OCI-LY3 (cell line): ENCODE results near the gene DOC2A.

Experiments
- CTCF ChIP-seq: fragments of 200-600, 300-600 bp; sonication (generic); IDR thresholded peaks from 2 replicates; pipeline ENCODE4 v1.5.1; 2014; ENCODE audit warnings: antibody characterized with exemption, low read length, low read depth
- EZH2phosphoT487 ChIP-seq: fragments of 200-600 bp; shearing (Covaris generic); IDR thresholded peaks from 2 replicates; pipeline ENCODE4 v1.6.1; 2018; ENCODE audit warnings: antibody characterized with exemption, mixed run types, low read depth

DNA sequence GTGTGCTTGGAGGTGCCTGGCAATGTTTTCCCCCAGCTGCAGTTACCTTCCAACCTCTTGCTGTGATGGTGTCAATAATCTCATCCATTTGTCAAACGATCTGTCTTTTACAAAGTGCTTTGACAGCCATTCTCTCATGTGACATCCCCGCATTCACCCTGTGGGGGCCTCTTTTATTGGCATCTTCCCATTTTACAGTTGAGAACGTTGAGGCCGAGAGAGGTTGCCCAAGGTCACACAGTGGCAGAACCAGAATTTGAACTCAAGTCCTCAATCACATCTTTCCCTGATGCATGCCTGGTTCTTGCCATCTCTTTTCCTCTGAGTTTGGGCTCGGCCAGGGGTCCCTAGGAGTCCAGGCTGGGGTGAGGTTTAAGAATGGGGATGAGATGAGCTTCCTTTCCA is 35.7 kb downstream of the DOC2A start:
- no peak for TF ChIP-seq CTCF
- no peak for TF ChIP-seq EZH2phosphoT487
